Left renal pelvis (tissue), 4 donors: ENCODE data around the gene GPATCH8. TPM values are rescaled to one million over a fixed set of nuclear protein-coding genes. Genes with fewer than 3 reads are reported as not detected.
A peak's percentile ranks its signal among the peaks of the same experiment; 100 is the strongest.
"Not testable (repeated sequence)": the region's sequence is repeated elsewhere in the genome, so short reads cannot be mapped to it uniquely, and the experiment has no call there.

Experiments
- DNase-seq, 4 donors: peaks; one replicate each; pipeline ENCODE4 v3.0.0-alpha.2; 2013; ENCODE audit warnings: low read depth in 4 of 4, low spot score in 3 of 4
- polyA plus RNA-seq, 4 donors: library from polyadenylated mRNA; unstranded; fragments of 120-200 nt; gene quantifications; one replicate each; pipeline ENCODE4 v1.2.1, GENCODE V29; 2013; ENCODE audit not compliant: insufficient read length in 4 of 4

Gene GPATCH8
- polyA plus RNA-seq, 4 donors: 43.4 to 53.8 (median 47.0) TPM

- DNase-seq: no peak
Observed at GRCh38 chr17:44398692-44399691, 104.2 kb downstream of the GPATCH8 start.

GRCh38 chr17:44397479-44398440 lies 105.4 kb downstream of the GPATCH8 start:
- no peak for DNase-seq

GRCh38 chr17:44396946-44397345 lies 106.3 kb downstream of the GPATCH8 start:
- DNase-seq: no peak

- DNase-seq: no peak
Observed at GRCh38 chr17:44394833-44395232, 108.4 kb downstream of the GPATCH8 start.

GRCh38 chr17:44394112-44394511 lies 109.1 kb downstream of the GPATCH8 start:
- not testable (repeated sequence) for DNase-seq

- DNase-seq: no peak
Observed at GRCh38 chr17:44390250-44390870, 112.8 kb downstream of the GPATCH8 start.

GRCh38 chr17:44389723-44390202 lies 113.4 kb downstream of the GPATCH8 start:
- DNase-seq: no peak

GRCh38 chr17:44389281-44389680 lies 113.9 kb downstream of the GPATCH8 start, which contains the start of gene ITGA2B:
Gene ITGA2B (minus strand): TSS chr17:44389649. CDS start chr17:44389473, 176 bp downstream.
- no peak for DNase-seq

GRCh38 chr17:44387804-44388203 lies 115.4 kb downstream of the GPATCH8 start:
- no peak for DNase-seq

GRCh38 chr17:44386182-44386525 lies 117.1 kb downstream of the GPATCH8 start:
- DNase-seq: no peak

GRCh38 chr17:44385287-44386181 lies 117.7 kb downstream of the GPATCH8 start:
- peak in 1 of 4 donors; percentile 75 for DNase-seq

- DNase-seq: no peak
Observed at GRCh38 chr17:44384823-44385286, 118.4 kb downstream of the GPATCH8 start.

- no peak for DNase-seq
Observed at GRCh38 chr17:44384281-44384822, 118.9 kb downstream of the GPATCH8 start.

- DNase-seq: no peak
Observed at GRCh38 chr17:44383861-44384260, 119.3 kb downstream of the GPATCH8 start.

GRCh38 chr17:44383363-44383762 lies 119.8 kb downstream of the GPATCH8 start:
- DNase-seq: no peak

- DNase-seq: no peak
Observed at GRCh38 chr17:44382917-44383316, 120.3 kb downstream of the GPATCH8 start.

GRCh38 chr17:44381810-44382305 lies 121.3 kb downstream of the GPATCH8 start:
- no peak for DNase-seq

GRCh38 chr17:44380767-44381166 lies 122.4 kb downstream of the GPATCH8 start:
- no peak for DNase-seq

GRCh38 chr17:44379887-44380286 lies 123.3 kb downstream of the GPATCH8 start:
- DNase-seq: no peak
